GM12874 (cell line): ENCODE data around the gene HNRNPL.

Experiments used
- CTCF ChIP-seq: IDR thresholded peaks from 2 replicates; pipeline ENCODE4 v1.5.1; 2011; ENCODE audit warnings: low read depth, mild to moderate bottlenecking, control low read depth, low read length, moderate library complexity; ENCODE audit not compliant: insufficient read depth

The HNRNPL gene

DNA sequence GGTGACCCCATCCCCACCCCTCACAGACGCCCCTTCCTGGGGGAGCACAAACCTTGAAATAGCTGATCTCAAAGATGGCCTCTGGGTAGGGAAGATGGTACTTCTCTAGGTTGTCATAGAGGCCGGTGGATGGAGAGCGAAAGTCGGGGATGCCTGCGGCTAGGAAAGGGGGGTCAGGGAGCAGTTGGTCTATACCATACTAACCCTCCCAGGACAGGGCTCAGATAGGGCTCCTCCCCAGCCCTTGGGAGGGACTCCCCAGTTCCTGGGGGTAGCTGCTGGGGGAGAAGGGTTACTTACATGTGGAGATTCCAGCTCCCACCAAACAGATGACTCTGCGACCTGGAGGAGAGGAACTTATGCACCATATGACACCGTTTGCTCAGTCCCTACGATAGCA is 40.0 kb upstream of the HNRNPL start:
- TF ChIP-seq CTCF: no peak

- TF ChIP-seq CTCF: no peak
These were observed 39.1 kb upstream of the HNRNPL start for GRCh38 chr19:38888876-38889275.

GRCh38 chr19:38883286-38883685 is 33.5 kb upstream of the HNRNPL start:
- no peak for TF ChIP-seq CTCF

- no peak for TF ChIP-seq CTCF
These were observed 31.3 kb upstream of the HNRNPL start for GRCh38 chr19:38880882-38881609.

DNA sequence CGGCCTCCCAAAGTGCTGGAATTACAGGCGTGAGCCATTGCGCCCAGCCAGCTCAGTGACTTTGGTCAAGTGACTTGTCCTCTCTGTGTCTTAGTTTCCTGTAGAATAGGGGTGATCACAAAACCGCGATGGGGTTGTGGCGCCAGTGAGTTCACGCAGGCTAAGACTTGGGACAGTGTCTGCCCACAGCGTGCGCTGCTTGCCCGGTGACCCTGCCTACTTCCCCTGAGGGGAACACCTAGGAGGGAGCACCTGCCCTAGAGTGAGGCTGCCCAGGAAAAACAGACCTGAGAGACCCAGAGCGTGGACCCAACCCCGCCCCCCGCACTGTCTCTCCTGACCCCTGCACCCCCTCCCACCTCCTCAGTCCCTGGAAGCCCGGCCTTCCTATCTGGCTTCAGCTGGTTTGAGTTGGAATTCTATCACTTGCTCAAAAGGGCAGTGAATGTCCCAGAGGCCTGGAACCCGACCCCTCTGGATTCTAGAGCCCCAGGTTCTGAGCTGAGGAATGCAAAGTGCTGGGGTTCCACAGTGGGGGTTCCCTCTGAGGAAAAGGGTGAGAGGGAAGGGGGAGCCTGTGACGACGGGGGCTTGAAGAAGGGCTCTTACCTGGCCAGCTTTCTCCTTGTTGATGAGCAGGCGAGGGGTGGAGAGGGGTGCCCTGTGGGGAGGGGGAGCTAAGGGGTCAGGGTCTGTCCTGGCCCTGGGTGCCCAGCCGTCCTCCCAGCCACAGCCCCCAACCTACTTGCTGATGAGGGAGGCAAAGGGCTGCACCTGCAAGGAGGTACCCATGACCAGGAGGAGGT is 30.5 kb upstream of the HNRNPL start:
- TF ChIP-seq CTCF: no peak

DNA sequence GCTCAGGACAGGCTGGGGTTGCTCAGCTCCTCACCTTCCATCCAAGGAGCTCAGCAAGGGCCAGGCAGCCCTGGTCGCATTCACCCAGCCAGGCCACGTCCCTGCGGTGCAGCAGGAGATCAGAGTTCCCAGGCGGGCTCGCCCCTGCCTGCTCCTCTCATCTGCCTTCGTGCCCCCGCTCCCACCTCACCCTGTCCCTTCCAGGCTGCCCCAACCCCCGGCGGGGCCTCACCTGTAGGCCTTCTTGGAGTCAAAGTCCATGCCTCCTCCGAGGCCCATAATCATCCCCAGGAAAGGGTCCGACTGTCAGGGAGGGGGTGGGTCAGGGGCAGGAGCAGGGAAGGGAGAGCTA is 29.6 kb upstream of the HNRNPL start:
- no peak for TF ChIP-seq CTCF

DNA sequence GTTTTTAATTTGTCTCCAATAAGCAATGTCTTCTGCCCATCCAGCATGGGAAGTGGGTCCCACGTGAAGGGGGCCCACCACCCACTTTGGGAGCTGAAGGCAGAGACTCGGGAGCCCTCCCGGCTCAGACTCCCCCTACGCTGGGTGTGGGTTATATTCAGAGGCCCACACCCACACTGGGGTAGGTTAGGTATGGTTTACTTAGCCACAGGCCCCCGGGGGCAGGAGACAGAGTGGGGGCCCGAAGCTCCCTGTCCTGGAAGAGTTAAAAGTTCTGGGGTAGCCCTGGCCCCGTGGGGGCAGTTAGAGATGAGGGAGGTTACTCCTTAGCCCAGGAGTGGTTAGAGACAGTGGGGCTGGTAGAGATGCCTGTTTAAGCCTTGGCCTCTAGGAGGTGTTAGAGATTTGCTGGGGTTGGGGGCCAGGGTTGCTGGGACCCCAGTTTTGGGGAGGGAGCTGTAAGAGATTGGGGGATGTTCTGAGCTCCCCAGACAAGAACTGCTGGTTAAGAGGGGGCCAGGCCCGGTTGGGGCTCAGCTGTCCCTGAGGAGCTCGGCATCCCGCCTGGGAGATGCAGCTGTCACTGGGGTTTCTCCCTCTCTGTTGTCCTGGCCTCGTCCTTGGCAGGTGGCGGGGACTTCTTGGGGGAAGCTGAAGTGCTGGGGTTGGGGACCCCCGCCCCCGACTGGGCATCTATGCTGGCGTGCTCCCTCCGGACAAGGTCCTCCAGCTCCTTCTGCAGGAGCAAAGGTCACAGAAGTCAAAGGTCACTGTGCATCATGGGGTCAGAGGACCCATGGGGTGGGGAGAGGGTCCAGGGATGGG is 29.0 kb upstream of the HNRNPL start:
- TF ChIP-seq CTCF: peak; percentile 16; the same call in 1 of the 2 replicates
